GM21390 (cell line): Measurements from ENCODE around the gene TNFAIP3.
A peak's percentile ranks its signal among the peaks of the same experiment; 100 is the strongest.
"Not testable (repeated sequence)": the region's sequence is repeated elsewhere in the genome, so short reads cannot be mapped to it uniquely, and the experiment has no call there.

ENCODE experiments used
- ATAC-seq: cut with Tn5 transposase; IDR thresholded peaks from one replicate; pipeline ENCODE4 v1.9.1; 2021; ENCODE audit not compliant: unreplicated experiment

Gene TNFAIP3

DNA sequence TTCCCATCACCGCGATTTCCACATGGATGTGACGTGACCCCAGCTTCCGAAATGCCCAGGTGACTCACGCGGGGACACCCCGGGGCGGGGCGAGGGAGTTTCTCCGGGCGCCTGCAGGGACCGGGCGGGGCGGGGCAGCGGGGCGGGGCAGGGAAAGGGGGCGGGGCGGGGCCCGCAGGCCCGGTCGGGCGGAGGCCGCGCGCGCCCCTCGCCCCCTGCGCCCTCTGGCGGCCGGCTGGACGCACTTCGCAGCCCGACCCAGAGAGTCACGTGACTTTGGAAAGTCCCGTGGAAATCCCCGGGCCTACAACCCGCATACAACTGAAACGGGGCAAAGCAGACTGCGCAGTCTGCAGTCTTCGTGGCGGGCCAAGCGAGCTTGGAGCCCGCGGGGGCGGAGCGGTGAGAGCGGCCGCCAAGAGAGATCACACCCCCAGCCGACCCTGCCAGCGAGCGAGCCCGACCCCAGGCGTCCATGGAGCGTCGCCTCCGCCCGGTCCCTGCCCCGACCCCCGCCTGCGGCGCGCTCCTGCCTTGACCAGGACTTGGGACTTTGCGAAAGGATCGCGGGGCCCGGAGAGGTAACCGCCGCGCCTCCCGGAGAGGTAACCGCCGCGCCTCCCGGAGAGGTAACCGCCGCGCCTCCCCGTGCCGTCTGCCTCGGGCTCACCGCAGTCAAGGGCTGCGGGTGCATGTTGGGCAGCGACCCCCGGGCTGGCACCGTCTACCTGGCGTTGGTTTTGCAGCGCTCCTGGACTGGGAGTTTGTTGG, at the start of gene TNFAIP3:
Gene TNFAIP3 (plus strand): TSS at position 346 of the 771 bp plus-strand sequence. CDS start 3,969 bp downstream, outside the sequence.
- ATAC-seq, result peak; percentile 58

DNA sequence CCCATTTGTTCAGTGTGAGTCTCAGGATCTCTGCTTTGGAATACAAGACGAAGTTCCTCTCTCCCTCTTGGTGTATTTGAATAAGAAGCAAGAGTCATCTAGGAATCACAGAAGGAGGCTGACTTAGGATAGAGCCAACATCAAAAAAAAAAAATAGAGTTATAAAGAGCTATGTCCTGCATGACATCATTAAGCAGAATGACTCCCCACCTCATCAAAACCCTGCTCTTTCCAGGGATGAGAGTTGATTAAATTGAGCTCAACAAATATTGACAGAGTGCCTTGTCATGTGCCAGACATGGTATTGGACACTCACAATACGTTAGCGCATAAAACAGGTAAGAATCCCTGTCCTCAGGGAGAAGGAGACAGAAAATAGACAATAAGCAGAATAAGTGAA, 48.6 kb upstream of the TNFAIP3 start:
- no peak for ATAC-seq

DNA sequence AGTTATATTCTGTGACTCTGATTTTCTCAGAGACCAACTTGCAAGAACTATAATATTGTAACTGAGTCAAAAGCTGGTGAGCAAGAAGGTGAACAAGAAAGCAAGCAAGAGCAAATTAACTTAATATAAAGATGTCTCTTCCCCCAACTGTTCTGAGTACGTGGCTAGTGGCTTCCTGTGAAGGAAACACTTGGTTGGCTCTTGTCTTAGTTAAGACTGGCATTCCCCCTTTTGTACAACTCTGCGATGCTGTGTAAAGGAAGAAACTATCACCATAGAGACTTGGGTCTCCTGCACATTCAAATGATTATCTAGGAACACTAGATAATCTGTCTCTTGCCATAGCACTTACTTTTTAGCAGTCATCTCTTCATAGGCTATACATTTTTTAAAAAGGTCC, 47.3 kb upstream of the TNFAIP3 start:
- no peak for ATAC-seq

DNA sequence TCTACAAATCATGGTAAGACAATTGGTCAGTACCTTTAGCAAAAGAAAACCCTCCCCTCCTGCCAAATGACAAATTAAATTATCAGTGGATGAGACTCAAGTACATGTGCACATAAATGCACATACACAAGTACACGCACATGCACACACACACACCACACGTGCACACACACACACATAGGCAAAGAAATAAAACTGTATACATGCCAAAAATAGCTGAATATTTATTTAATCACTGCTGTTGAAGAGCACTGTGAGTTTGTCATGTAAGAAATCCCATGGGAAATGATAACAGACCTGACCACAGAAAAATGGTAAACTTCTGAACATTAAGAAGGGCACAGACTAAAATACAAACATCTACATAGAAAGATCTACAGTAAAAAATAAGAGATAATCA, 46.6 kb upstream of the TNFAIP3 start:
- no peak for ATAC-seq

DNA sequence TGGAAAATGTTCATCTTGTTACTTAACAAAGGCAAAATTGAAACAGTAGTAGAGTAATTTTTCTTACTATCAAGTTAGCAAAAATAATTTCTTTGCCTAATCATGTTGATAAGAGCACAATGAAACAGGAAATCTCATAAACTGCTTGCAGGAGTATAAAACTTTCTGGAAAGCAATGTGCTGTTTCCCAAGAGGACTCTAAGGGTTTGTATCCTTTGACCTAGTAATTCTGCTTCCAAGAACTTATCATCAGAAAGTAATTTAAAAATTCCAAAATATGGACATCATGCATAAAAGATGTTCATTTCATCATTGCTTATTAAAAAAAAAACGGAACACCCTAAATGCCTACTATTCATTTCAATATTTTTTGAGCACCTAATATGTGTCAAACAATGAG, 46.1 kb upstream of the TNFAIP3 start:
- ATAC-seq, result no peak

DNA sequence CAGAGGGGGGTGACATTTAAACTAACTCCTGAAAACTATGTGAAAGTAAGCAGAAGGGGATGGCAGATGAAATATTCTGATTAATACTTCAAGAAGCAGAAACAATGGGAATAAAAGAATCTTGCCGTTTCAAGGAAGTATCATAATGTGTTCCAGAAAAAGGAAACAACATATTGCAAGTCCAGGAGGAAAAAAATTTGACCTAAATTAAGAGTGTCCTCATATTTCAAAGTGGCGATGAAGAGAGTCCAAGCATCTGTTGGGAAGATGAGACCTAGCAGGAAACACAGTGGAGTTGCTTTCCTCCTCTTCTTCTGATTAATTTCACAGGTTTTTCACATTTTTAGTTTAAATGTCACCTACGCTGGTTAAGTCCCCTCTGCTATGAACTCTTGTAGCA, 45.6 kb upstream of the TNFAIP3 start:
- ATAC-seq, result no peak

DNA sequence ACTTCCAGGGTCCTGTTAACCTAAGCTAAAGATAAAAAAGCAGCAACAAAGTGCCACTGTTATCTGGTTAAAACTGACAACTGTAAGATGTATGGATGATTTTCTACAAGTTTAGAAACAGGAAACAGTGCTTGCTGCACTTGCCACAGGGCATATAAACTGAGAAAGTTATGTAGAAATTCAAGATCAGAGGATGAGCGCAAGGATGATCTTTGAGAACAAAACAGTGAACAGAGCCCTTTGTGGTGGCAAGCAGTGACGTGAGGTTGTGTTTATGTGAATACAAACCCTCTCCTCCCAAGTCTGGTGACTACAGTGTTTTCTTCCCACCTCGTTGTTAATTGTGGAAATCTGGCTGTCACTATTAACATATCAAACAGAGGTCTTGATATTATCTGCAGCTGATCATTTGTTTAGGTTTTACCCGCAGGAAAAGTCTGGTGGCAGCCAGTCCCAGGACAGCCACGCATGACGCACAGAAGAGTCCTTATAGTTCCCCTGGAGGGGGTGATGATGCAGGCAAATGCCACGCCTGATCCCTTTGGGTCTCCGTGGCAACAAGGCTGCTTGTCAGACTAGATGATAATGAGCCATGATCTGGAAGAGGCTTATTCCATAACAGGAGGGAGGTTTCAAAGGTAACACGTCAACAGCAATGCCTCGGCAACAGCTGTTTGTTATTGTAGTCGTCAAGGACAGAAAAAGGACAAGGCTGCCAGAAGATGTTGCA, 43.1 kb upstream of the TNFAIP3 start:
- ATAC-seq, result no peak

DNA sequence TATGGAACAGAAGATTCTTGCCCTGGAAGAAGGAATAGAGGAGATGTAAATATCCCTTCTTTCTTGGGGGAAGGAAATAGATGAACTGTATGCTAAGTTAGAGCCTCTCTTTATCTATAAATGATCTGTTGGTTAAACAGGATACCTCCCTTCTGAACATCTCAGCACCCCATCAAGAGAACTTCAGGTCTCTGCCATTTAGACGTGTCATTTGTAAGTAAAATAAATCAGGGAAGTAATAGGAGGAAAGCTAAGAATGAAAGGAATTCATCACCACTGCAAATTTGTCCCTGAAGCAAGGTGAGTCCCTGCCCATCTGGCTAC, 42.5 kb upstream of the TNFAIP3 start:
- no peak for ATAC-seq

DNA sequence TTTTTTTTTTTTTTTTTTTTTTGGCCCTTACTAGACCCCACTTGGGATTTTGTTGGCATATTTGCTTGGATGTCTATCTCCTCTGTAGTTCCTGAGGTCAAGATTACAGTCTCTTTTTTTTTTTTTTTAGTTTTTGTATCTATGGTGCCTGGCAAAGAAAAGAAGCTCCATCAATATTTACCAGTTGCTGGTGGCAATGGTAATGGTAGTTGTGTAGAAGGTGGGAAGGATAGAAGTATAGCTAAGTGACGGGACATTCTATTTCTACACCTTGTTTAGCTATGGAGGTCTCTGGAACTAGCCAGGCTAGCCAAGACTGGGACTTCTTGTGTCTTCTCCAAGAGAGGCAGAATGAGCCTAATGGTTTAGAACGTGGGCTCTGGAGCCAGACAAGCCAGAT, 42.2 kb upstream of the TNFAIP3 start:
- ATAC-seq, result no peak

DNA sequence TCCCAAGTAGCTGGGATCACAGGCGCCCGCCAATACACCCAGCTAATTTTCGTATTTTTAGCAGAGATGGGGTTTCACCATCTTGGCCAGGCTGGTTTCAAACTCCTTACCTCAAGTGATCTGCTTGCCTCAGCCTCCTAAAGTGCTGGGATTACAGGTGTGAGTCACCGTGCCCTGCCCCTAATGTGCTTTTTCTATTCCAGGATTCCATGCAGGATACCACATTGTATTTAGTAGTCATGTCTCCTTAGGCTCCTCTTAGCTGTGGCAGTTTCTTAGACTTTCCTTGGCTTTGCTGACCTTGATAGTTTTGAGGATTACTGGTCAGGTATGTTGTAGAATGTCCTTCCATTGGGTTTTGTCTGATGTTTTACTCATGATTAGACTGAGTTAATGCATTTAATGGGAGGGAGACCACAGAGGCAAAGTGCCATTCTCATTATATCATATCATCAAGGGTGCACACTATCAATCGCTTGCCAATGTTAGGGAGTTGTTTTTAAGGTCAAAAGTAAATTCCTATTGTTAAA, 39.6 kb upstream of the TNFAIP3 start:
- no peak for ATAC-seq

DNA sequence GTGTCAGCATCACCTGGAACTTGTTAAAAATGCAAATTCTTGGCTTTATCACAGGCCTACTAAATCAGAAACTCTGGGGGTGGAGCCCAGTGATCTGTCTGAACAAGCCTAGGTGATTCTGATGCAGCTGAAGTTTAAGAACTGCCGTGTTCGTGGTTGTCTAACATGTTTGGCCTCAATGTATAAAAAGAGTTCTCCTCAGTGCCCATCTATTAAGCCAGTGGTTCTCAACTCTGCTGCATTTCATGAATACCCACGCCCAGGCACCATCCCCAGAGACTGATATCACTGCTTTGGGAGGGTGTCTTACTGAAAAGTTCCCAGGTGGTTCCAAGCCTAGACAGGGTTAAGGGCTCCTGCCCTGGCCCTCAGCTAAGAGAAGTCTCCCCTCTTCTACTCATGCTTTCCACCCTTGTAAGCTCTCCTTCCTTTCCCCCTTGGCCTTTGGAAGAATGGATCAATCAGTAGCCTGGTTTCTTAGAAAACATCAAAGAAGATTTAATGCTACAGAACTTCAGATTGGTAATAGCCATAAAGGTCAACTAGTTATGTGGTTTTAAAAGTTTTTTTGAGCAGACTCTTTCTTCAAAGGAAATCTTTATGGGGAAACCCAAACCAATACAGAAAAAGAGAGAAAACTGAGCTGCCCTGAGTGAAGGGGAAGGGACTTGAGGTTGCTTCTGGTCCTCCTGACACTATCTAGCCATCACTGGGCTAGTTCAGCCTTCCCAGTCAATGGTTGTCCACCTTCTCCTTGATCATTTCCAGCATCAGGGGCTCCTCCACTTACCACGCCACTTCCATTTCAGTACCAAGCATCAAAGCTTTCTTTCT, 38.9 kb upstream of the TNFAIP3 start:
- peak; percentile 59 for ATAC-seq

DNA sequence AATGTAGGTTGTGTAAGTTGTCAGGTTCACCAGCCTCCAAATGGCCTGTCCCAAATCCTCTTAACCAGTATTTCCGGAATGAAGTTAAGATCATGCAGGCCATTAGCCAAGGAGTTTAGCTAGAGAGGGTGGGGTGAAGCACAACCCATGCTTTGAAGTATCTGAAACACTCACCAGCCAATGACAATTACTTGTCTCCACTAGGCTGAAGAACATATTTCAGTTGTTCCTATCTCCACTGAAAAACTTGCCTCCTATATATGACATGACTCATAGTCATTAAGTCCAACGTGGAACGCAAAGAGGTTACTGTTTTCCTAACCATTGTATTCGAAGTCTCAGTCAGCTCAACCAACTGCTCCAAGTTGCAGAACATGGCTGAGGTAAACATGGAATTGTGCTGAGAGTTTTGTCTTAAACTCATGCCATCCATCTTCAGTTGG, 37.4 kb upstream of the TNFAIP3 start:
- ATAC-seq, result no peak

DNA sequence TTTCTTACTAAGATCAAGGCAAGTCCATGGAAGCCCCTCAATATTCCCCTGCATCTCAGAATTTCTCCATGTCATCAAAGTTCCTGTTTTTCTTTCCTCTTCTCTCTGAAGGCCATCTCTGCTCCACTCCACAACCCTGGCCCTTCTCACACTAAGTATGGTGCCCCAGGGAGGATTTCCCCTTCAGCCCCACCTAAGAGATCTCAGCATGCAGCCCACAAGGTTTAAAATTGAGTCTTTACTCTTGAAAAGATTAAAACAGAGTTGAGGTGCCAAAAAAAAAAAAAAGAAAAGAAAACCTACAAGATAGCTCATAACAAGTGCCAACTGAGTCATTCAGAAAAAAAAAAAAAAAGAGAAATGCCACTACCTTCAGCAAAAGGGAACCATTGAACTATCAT, 36.5 kb upstream of the TNFAIP3 start:
- ATAC-seq, result no peak

DNA sequence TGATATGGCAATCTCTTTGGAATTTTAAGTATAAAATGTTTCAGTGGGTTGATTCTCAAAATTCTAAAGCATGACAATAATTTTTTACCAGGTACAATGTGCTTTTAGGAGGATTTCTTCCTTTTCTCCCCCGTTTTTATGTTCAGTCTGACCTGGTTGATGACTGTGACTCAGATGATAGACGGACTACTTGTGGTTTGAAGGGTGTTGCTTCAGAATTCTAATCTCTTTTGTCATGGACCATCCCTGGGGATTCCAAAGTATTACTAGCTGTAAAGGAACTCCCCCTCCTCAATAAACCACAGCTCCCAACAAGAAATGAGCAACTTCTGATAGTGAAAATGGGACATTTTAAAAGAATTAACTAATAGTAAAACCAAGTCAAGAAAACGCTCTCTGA, 34.9 kb upstream of the TNFAIP3 start:
- ATAC-seq, result no peak

DNA sequence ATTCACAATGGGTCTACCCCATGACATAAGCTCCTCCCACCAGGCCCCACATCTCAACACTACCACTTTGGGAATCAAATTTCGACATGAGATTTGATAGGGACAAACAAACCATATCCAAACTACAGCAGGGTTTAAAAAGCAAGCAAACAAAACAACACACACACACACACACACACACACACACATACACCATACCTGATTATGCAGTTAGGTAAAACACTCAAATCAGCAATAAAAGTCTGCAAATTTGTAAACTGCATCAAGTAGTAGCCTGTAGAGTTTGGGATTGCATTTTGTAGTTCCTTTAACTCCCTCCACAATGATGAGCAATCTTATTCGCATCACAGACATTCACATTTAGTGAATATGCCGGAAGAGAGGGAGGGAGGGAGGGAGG, 32.6 kb upstream of the TNFAIP3 start:
- no peak for ATAC-seq

DNA sequence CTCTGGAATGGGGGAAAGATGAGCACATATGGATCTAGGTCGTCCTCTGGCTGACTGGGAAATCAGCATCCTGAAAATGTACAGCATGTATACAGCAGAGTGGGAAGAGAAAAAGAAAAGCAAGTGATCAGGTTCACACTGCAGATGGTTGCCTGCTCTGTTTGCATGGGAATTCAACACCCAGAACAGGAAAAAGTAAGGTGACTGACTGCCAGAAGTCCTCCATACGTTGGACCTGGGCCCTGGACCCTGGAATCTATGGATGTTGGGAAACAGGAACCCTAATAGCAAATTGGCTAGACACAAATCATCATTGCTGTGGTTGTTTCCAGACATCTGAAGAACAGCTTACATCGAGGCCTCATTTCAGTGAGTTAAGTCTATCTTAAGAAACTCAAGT, 30.3 kb upstream of the TNFAIP3 start:
- no peak for ATAC-seq

DNA sequence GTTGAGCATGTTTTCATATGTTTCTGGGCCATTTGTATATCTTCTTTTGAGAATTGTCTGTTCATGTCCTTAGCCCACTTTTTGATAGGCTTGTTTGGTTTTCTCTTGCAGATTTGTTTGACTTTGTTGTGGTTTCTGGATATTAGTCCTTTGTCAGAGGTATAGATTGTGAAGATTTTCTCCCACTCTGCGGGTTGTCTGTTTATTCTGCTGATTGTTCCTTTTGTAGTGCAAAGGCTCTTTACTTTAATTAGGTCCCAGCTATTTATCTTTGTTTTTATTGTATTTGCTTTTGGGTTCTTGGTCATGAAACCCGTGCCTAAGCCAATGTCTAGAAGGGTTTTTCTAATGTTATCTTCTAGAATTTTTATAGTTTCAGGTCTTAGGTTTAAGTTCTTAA, 29.0 kb upstream of the TNFAIP3 start:
- not testable (repeated sequence) for ATAC-seq

DNA sequence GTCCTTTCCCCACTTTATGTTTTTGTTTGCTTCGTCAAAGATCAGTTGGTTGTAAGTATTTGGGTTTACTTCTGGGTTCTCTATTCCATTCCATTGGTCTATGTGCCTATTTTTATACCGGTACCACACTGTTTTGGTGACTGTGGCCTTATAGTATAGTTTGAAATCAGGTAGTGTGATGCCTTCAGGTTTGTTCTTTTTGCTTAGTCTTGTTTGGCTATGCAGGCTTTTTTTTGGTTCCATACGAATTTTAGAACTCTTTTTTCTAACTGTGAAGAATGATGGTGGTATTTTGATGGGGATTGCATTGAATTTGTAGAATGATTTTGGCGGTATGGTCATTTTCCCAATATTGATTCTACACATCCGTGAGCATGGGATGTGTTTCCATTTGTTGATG, 28.5 kb upstream of the TNFAIP3 start:
- not testable (repeated sequence) for ATAC-seq

DNA sequence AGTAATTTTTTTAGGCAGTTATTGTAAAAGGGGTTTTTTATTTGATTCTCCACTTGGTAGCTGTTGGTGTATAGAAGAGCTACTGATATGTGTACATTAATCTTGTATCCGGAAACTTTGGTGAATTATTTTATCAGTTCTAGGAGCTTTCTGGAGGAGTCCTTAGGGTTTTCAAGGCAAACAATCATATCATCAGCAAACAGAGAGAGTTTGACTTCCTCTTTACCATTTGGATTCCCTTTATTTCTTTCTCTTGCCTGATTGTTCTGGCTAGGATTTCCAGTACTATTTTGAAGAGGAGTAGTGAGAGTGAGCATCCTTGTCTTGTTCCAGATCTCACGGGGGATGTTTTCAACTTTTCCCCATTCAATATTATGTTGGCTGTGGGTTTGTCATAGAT, 28.0 kb upstream of the TNFAIP3 start:
- no peak for ATAC-seq

DNA sequence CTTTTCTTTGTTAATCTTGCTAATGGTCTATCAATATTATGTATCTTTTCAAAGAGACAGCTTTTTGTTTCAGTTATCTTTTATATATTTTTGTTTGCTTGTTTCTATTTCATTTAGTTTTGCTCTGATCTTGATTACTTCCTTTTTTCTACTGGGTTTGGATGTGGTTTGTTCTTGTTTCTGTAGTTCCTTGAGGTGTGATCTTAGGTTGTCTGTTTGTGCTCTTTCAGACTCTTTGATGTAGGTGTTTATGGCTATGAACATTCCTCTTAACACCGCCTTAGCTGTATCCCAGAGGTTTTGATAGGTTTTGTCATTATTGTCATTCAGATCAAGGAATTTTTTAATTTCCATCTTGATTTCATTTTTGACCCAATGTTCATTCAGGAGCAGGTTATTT, 26.8 kb upstream of the TNFAIP3 start:
- no peak for ATAC-seq

DNA sequence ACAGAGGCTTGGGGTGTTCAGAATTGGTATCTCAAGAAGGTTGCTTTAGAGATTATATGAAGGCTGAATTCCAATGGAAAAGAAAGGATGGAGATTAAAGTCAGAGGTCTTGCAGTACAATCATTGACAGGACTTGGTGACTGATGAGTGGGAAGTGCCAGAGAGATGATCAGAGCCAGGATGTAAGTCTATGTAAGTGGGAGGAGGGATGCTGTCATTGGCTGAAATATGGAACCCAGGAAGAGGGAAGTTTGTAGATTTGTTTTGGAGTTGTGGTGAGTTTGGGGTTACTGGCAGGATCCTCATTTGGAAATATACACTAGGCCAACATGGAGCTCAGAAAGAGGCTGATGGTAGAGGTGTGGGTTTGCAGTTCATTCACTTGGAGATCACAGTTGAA, 23.8 kb upstream of the TNFAIP3 start:
- ATAC-seq, result no peak

DNA sequence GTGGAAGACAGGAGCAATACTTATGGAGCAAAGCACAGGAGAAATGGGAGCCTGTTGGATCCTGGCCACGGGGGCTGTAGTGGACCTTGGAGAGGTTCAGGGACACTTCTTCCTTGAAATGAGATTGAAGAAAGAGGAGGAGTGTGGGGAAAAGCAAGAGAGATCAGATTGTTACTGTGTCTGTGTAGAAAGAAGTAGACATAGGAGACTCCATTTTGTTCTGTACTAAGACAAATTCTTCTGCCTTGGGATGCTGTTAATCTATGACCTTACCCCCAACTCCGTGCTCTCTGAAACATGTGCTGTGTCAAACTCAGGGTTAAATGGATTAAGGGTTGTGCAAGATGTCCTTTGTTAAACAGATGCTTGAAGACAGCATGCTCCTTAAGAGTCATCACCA, 22.7 kb upstream of the TNFAIP3 start:
- not testable (repeated sequence) for ATAC-seq
